IMR-90 (cell line): ENCODE data around the gene FLT3. TPM values are rescaled to one million over a fixed set of nuclear protein-coding genes. Genes with fewer than 3 reads are reported as not detected.
"Not testable (repeated sequence)": the region's sequence is repeated elsewhere in the genome, so short reads cannot be mapped to it uniquely, and the experiment has no call there.

Experiments
- ATAC-seq: fragments of 200-7000 bp; cut with Tn5 transposase; 2 replicates; pipeline ENCODE4 v1.9.1; 2020; ENCODE audit warnings: low read depth, mild to moderate bottlenecking, moderate library complexity
- BruUV-seq: library from RNA; stranded (reverse); fragments of 400-500 nt; replicated peaks from 2 replicates; lab custom pipeline; 2021; lab: Mats Ljungman, UMichigan
- CTCF ChIA-PET: fragments of 300-600 bp; formaldehyde crosslinking; extraction: SDS; loops from one replicate; lab custom pipeline; 2021; ENCODE audit warnings: antibody characterized with exemption; lab: Yijun Ruan, JAX
- POLR2A ChIA-PET: fragments of 300-600 bp; sonication (Branson Sonifier 250); formaldehyde crosslinking; loops from one replicate; lab custom pipeline; 2022; ENCODE audit warnings: antibody characterized with exemption; ENCODE audit not compliant: unreplicated experiment; lab: Charles Lee
- DNase-seq: peaks from one replicate; pipeline ENCODE4 v3.0.0; 2013
- H2AFZ ChIP-seq: replicated peaks from 2 replicates; pipeline ENCODE3; 2013; ENCODE audit warnings: low read length, mild to moderate bottlenecking; ENCODE audit not compliant: poor library complexity
- H2AK5ac ChIP-seq: 2 replicates; pipeline ENCODE4 v1.6.1; 2013; ENCODE audit warnings: low read depth, low read length, inconsistent platforms
- H2AK9ac ChIP-seq: replicated peaks from 2 replicates; pipeline ENCODE3; 2013; ENCODE audit warnings: mild to moderate bottlenecking, low read depth, low read length, moderate library complexity; ENCODE audit not compliant: poor library complexity
- H2BK120ac ChIP-seq: 2 replicates; pipeline ENCODE4 v1.6.1; 2013; ENCODE audit warnings: low read depth, low read length, inconsistent platforms
- H2BK15ac ChIP-seq: 3 replicates; pipeline ENCODE4 v1.6.1; 2013; ENCODE audit warnings: low read depth, low read length, inconsistent platforms
- H2BK20ac ChIP-seq: 2 replicates; pipeline ENCODE4 v1.6.1; 2013; ENCODE audit warnings: low read depth, mild to moderate bottlenecking, inconsistent platforms, low read length, moderate library complexity
- H2BK5ac ChIP-seq: 2 replicates; pipeline ENCODE4 v1.6.1; 2013; ENCODE audit warnings: mild to moderate bottlenecking, low read depth, low read length, inconsistent platforms; ENCODE audit not compliant: poor library complexity, severe bottlenecking
- H3K14ac ChIP-seq: replicated peaks from 2 replicates; pipeline ENCODE4 v1.6.1; 2013; ENCODE audit warnings: low read depth, low read length, inconsistent platforms
- H3K18ac ChIP-seq: 2 replicates; pipeline ENCODE4 v1.6.1; 2013; ENCODE audit warnings: low read depth, low read length, control low read depth
- H3K23ac ChIP-seq: 2 replicates; pipeline ENCODE4 v1.6.1; 2013; ENCODE audit warnings: low read depth, low read length, inconsistent platforms
- H3K27ac ChIP-seq: 2 replicates; pipeline ENCODE4 v1.5.1; 2013; ENCODE audit warnings: mild to moderate bottlenecking, control low read depth, low read length; ENCODE audit not compliant: insufficient read depth
- H3K27me3 ChIP-seq: 2 replicates; pipeline ENCODE4 v1.6.1; 2013; ENCODE audit warnings: low read length; ENCODE audit not compliant: control insufficient read depth, insufficient read depth
- H3K36me3 ChIP-seq: 2 replicates; pipeline ENCODE4 v1.6.1; 2013; ENCODE audit warnings: low read length, mixed read lengths; ENCODE audit not compliant: control insufficient read depth, insufficient read depth
- H3K4ac ChIP-seq: 2 replicates; pipeline ENCODE4 v1.6.1; 2013; ENCODE audit warnings: low read depth, low read length, inconsistent platforms
- H3K4me1 ChIP-seq: 2 replicates; pipeline ENCODE4 v1.6.1; 2013; ENCODE audit warnings: low read length, mixed read lengths; ENCODE audit not compliant: control insufficient read depth, insufficient read depth
- H3K4me2 ChIP-seq: 2 replicates; pipeline ENCODE4 v1.6.1; 2013; ENCODE audit warnings: low read depth, mild to moderate bottlenecking, control low read depth, low read length, moderate library complexity
- H3K4me3 ChIP-seq: 2 replicates; pipeline ENCODE4 v1.5.1; 2013; ENCODE audit warnings: low read depth, mild to moderate bottlenecking, control low read depth, low read length, moderate library complexity; ENCODE audit not compliant: insufficient read depth
- H3K56ac ChIP-seq: 2 replicates; pipeline ENCODE4 v1.6.1; 2013; ENCODE audit warnings: low read length, inconsistent platforms; ENCODE audit not compliant: insufficient read depth; ENCODE audit errors: extremely low read depth
- H3K79me1 ChIP-seq, 2 experiments: 2 replicates each; pipeline ENCODE4 v1.6.1; 2013; ENCODE audit warnings: low read length in 2 of 2, inconsistent platforms in 1 of 2, low read depth in 1 of 2
- H3K9ac ChIP-seq: 2 replicates; pipeline ENCODE4 v1.6.1; 2013; ENCODE audit warnings: low read depth, low read length, control low read depth
- H3K9me1 ChIP-seq: 2 replicates; pipeline ENCODE4 v1.6.1; 2013; ENCODE audit warnings: low read length, inconsistent platforms; ENCODE audit not compliant: insufficient read depth
- H3K9me3 ChIP-seq: 2 replicates; pipeline ENCODE4 v1.6.1; 2013; ENCODE audit warnings: low read length; ENCODE audit not compliant: control insufficient read depth, insufficient read depth
- H4K20me1 ChIP-seq: 2 replicates; pipeline ENCODE4 v1.6.1; 2013; ENCODE audit warnings: low read length, inconsistent platforms; ENCODE audit not compliant: insufficient read depth
- H4K5ac ChIP-seq: 2 replicates; pipeline ENCODE4 v1.6.1; 2013; ENCODE audit warnings: mild to moderate bottlenecking, low read depth, low read length, control low read depth
- H4K8ac ChIP-seq, 2 experiments: 2 replicates each; pipeline ENCODE4 v1.6.1; 2013; ENCODE audit warnings: low read depth in 2 of 2, low read length in 2 of 2, control low read depth in 1 of 2, inconsistent platforms in 1 of 2
- H4K91ac ChIP-seq: 2 replicates; pipeline ENCODE4 v1.6.1; 2013; ENCODE audit warnings: low read depth, low read length, inconsistent platforms; ENCODE audit not compliant: insufficient read depth
- BHLHE40 ChIP-seq: fragments of 150-350 bp; IDR thresholded peaks from 2 replicates; pipeline ENCODE4 v1.6.1; 2016; ENCODE audit warnings: mild to moderate bottlenecking, low read depth, low read length
- WGBS, 2 experiments: methylation state at CpG; one replicate each; pipeline versions ENCODE4 v1.1.5 to v1.1.7; 2013; ENCODE audit warnings: missing lambda C conversion rate in 2 of 2; ENCODE audit not compliant: insufficient read length in 1 of 2; ENCODE audit errors: extremely low coverage in 2 of 2; 5-methylcytosine and 5-hydroxymethylcytosine counted together
- dilution Hi-C: fragments of 300-500 bp; cut with HindIII; formaldehyde crosslinking; loops from one replicate; pipeline ENCODE4 v1.14.3; 2018; ENCODE audit warnings: low sequenced_read_pairs; ENCODE audit not compliant: unreplicated experiment
- in situ Hi-C: fragments of 300-500 bp; cut with MboI; formaldehyde crosslinking; loops from 3 replicates; pipeline ENCODE4 v1.14.3; 2019; ENCODE audit warnings: low sequenced_read_pairs, inconsistent platforms, mixed read lengths
- intact Hi-C: fragments of 100-400 bp; cut with micrococcal nuclease; formaldehyde crosslinking; loops from 2 replicates; pipeline ENCODE4 v1.10.0; 2022
- polyA plus RNA-seq, 3 experiments: library from polyadenylated mRNA; depleted of rRNA; stranded (reverse); fragments of >200 nt; gene quantifications; 2 replicates each; pipeline ENCODE4 v1.2.3, GENCODE V29; 2012; ENCODE audit warnings: low replicate concordance in 1 of 3
- total RNA-seq: library from RNA; depleted of rRNA; stranded (reverse); fragments of >200 nt; gene quantifications from 2 replicates; pipeline ENCODE4 v1.2.3, GENCODE V29; 2012
- TF ChIP-seq, protein P1 (sequence below): conservative IDR thresholded peaks from 2 replicates; pipeline ENCODE4 v1.5.1; 2012; ENCODE audit warnings: mild to moderate bottlenecking, low read depth, low read length, improper control_type of control experiment

The FLT3 gene
- total and polyA plus RNA-seq, 2 of the 4 experiments (the other 2 are of a cell fraction), result not detected

GRCh38 chr13:28010046-28010445 lies 90.3 kb downstream of the FLT3 start:
- no peak overlapping the region for H3K56ac ChIP-seq
- H3K4me1 ChIP-seq, result no peaks in the 10 kb centered on the region; the same call in 1 of the 2 replicates
- no peak overlapping the region for H4K91ac ChIP-seq
- no peak overlapping the region for H3K18ac ChIP-seq
- H3K79me1 ChIP-seq, result no peaks in the 10 kb centered on the region
- TF ChIP-seq, protein P1, sequence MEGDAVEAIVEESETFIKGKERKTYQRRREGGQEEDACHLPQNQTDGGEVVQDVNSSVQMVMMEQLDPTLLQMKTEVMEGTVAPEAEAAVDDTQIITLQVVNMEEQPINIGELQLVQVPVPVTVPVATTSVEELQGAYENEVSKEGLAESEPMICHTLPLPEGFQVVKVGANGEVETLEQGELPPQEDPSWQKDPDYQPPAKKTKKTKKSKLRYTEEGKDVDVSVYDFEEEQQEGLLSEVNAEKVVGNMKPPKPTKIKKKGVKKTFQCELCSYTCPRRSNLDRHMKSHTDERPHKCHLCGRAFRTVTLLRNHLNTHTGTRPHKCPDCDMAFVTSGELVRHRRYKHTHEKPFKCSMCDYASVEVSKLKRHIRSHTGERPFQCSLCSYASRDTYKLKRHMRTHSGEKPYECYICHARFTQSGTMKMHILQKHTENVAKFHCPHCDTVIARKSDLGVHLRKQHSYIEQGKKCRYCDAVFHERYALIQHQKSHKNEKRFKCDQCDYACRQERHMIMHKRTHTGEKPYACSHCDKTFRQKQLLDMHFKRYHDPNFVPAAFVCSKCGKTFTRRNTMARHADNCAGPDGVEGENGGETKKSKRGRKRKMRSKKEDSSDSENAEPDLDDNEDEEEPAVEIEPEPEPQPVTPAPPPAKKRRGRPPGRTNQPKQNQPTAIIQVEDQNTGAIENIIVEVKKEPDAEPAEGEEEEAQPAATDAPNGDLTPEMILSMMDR, result no peak
- no peak for TF ChIP-seq BHLHE40
- ChIA-PET POLR2A (no interaction called here), CTCF (no interaction called here)
- ATAC-seq, result no peak
- no peak overlapping the region for H2BK15ac ChIP-seq
- H3K36me3 ChIP-seq, result no peaks in the 10 kb centered on the region
- in situ Hi-C loops (no loop called here), dilution Hi-C loops (no loop called here), intact Hi-C loops (no loop called here)
- H3K14ac ChIP-seq, result no peak overlapping the region
- no peak overlapping the region for H4K5ac ChIP-seq
- no peak overlapping the region for H2BK20ac ChIP-seq
- H3K23ac ChIP-seq, result no peak overlapping the region
- DNase-seq, result no peak
- H3K9ac ChIP-seq, result no peak overlapping the region
- no peak overlapping the region for H3K4ac ChIP-seq
- H2BK120ac ChIP-seq, result no peak overlapping the region
- 38% methylated on average over 1 of the region's 5 CpGs; no CpG with 5 or more reads in 1 of the 2 experiments for WGBS, 2 experiments
- H2AK5ac ChIP-seq, result no peak overlapping the region
- no peak overlapping the region for H3K4me3 ChIP-seq
- BruUV-seq, result no TSS peak
- no peaks in the 10 kb centered on the region; the same call in none of the 2 replicates for H3K27me3 ChIP-seq
- H2AK9ac ChIP-seq, result no peak overlapping the region
- no peaks in the 10 kb centered on the region for H3K9me3 ChIP-seq
- 0 out of 2 replicates have a peak, but pooled peaks cover 4% of the 10 kb centered on the region for H3K9me1 ChIP-seq
- no peak overlapping the region for H2BK5ac ChIP-seq
- no peak overlapping the region for H4K8ac ChIP-seq
- H3K4me2 ChIP-seq, result no peak overlapping the region
- no peak overlapping the region for H2AFZ ChIP-seq
- H3K27ac ChIP-seq, result no peak overlapping the region
- no peaks in the 10 kb centered on the region for H4K20me1 ChIP-seq

DNA sequence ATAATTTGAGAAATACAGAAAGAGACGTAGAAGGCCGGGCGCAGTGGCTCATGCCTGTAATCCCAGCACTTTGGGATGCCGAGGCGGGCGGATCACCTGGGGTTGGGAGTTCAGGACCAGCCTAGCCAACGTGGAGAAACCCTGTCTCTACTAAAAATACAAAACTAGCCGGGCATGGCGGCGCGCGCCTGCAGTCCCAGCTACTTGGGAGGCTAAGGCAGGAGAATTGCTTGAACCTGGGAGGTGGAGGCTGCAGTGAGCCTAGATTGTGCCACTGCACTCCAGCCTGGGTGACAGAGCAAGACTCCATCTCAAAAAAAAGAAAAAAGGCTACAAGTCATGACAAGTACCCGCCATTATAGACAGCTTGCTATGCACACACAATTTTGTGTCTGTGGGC lies 95.4 kb downstream of the FLT3 start:
- intact Hi-C loops, POLR2A ChIA-PET, H2AK5ac ChIP-seq, H3K56ac ChIP-seq, dilution Hi-C loops, H3K23ac ChIP-seq, H4K8ac ChIP-seq, H2AFZ ChIP-seq, H3K14ac ChIP-seq, DNase-seq, H3K27me3 ChIP-seq, CTCF ChIA-PET, H2BK120ac ChIP-seq, H3K9me1 ChIP-seq, H3K36me3 ChIP-seq, H2BK5ac ChIP-seq, H3K27ac ChIP-seq, H2BK20ac ChIP-seq, H3K4me2 ChIP-seq, H2BK15ac ChIP-seq, H3K4me1 ChIP-seq, H4K91ac ChIP-seq, H4K20me1 ChIP-seq, in situ Hi-C loops, H3K4ac ChIP-seq, H4K5ac ChIP-seq, BruUV-seq, ATAC-seq, H3K4me3 ChIP-seq, H3K9me3 ChIP-seq, H3K9ac ChIP-seq, H3K79me1 ChIP-seq, H3K18ac ChIP-seq, H2AK9ac ChIP-seq: not testable (repeated sequence)
- WGBS, 2 experiments, result no CpG with 5 or more reads among the region's 13 CpGs
